GM19193 (cell line): ENCODE results near the gene KRT37.

Experiments
- POLR2A ChIP-seq: IDR thresholded peaks from 4 replicates; pipeline ENCODE4 v1.6.1; 2011; ENCODE audit not compliant: insufficient read depth, insufficient read length; ENCODE audit errors: extremely low read depth

Gene KRT37

GRCh38 chr17:41424111-41424635 lies at the start of gene KRT37:
KRT37 (minus strand) TSS chr17:41424585; CDS start chr17:41424523, 62 bp downstream.
- TF ChIP-seq POLR2A: no peak

- TF ChIP-seq POLR2A: no peak
Measured at GRCh38 chr17:41468346-41468745, 44.0 kb upstream of the KRT37 start.

- no peak for TF ChIP-seq POLR2A
Measured at GRCh38 chr17:41467561-41467960, 43.2 kb upstream of the KRT37 start.

GRCh38 chr17:41466988-41467387 lies 42.6 kb upstream of the KRT37 start, which contains the start of gene KRT32:
KRT32 (minus strand) TSS chr17:41467386; CDS start chr17:41467325, 61 bp downstream.
- no peak for TF ChIP-seq POLR2A

GRCh38 chr17:41464682-41465081 lies 40.3 kb upstream of the KRT37 start:
- no peak for TF ChIP-seq POLR2A

- TF ChIP-seq POLR2A: no peak
Measured at GRCh38 chr17:41464173-41464572, 39.8 kb upstream of the KRT37 start.

- no peak for TF ChIP-seq POLR2A
Measured at GRCh38 chr17:41463746-41464145, 39.4 kb upstream of the KRT37 start.

GRCh38 chr17:41462705-41463104 lies 38.3 kb upstream of the KRT37 start:
- no peak for TF ChIP-seq POLR2A

- TF ChIP-seq POLR2A: no peak
Measured at GRCh38 chr17:41457676-41458075, 33.3 kb upstream of the KRT37 start.

GRCh38 chr17:41456204-41456603 lies 31.8 kb upstream of the KRT37 start:
- TF ChIP-seq POLR2A: no peak

GRCh38 chr17:41455236-41455635 lies 30.9 kb upstream of the KRT37 start:
- TF ChIP-seq POLR2A: no peak

GRCh38 chr17:41453066-41453465 lies 28.7 kb upstream of the KRT37 start:
- TF ChIP-seq POLR2A: no peak

- TF ChIP-seq POLR2A: no peak
Measured at GRCh38 chr17:41452281-41452680, 27.9 kb upstream of the KRT37 start.

- no peak for TF ChIP-seq POLR2A
Measured at GRCh38 chr17:41451154-41451728, 26.9 kb upstream of the KRT37 start.

- TF ChIP-seq POLR2A: no peak
Measured at GRCh38 chr17:41449008-41449407, 24.6 kb upstream of the KRT37 start.

GRCh38 chr17:41448506-41448905 lies 24.1 kb upstream of the KRT37 start:
- TF ChIP-seq POLR2A: no peak

GRCh38 chr17:41446806-41447205 lies 22.4 kb upstream of the KRT37 start:
- no peak for TF ChIP-seq POLR2A
